Measurements from ENCODE around the gene NHERF1.

Gene NHERF1

DNA sequence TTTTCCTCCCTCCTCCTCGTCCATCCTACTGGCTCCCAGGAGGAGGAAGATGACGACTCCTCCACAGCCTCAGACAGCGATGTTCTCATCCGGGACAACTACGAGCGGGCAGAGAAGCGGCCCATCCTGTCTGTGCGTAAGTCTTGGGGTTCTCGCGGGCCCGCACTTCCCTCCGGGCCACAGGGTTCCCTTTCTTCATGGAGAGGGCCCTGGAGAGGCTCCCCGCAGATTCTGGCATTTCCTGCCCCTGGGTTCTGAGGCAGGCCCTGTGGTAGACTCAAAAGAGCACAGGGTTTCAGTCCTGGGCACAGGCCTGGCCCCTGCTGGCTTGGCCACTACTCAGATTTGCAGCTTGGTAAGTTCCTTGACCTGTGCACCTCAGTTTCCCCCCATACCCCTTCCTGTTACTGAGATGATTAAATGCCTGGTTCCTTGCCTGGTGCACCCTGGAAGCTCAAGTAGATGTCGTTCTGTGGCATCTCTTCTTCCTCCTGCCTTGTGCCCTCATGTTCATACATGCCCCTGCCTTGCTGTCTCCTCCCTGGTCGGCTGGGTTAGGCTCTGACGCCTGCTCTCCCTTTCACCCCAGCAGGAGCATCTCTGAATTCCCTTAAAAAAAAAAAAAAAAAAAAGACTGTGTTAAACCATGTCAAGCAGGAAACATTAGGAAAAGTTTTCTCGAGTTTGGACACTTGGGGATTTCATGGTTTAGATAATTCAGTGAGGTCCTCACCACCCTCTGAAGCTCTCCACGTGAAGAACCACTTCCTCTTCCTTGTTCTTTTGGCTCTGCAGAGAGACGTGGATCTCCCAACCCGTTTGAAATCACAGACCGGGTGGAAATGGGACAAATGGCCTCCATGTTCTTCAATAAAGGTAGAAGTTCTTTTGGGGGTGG, 42.0 kb downstream of the NHERF1 start:
- Mint-ChIP-seq H3K36me3 (peaks cover 63% of the 10 kb centered on the region), H3K27ac (no peak overlapping the region), H3K4me1 (peaks cover 19% of the 10 kb centered on the region), H3K9me3 (no peaks in the 10 kb centered on the region), H3K4me3 (no peak overlapping the region), H3K27me3 (no peaks in the 10 kb centered on the region)
- no peak for ATAC-seq

- ATAC-seq: no peak
- no peak overlapping the region for H3K4me3 Mint-ChIP-seq
- H3K9me3 Mint-ChIP-seq: no peaks in the 10 kb centered on the region
- H3K27me3 Mint-ChIP-seq: no peaks in the 10 kb centered on the region
- H3K4me1 Mint-ChIP-seq: peaks cover 17% of the 10 kb centered on the region
- no peak overlapping the region for H3K27ac Mint-ChIP-seq
- H3K36me3 Mint-ChIP-seq: peaks cover 76% of the 10 kb centered on the region
Observed at GRCh38 chr17:74792586-74793105, 44.2 kb downstream of the NHERF1 start.

GRCh38 chr17:74795327-74796020, 47.0 kb downstream of the NHERF1 start:
- peaks cover 82% of the 10 kb centered on the region for H3K36me3 Mint-ChIP-seq
- H3K27ac Mint-ChIP-seq: no peak overlapping the region
- H3K4me3 Mint-ChIP-seq: no peak overlapping the region
- no peak for ATAC-seq
- peaks cover 14% of the 10 kb centered on the region for H3K4me1 Mint-ChIP-seq
- H3K9me3 Mint-ChIP-seq: no peaks in the 10 kb centered on the region
- no peaks in the 10 kb centered on the region for H3K27me3 Mint-ChIP-seq

GRCh38 chr17:74796211-74796610, 47.8 kb downstream of the NHERF1 start:
- Mint-ChIP-seq H3K27me3 (no peaks in the 10 kb centered on the region), H3K36me3 (peaks cover 85% of the 10 kb centered on the region), H3K4me1 (peaks cover 6% of the 10 kb centered on the region), H3K9me3 (no peaks in the 10 kb centered on the region), H3K27ac (no peak overlapping the region), H3K4me3 (no peak overlapping the region)
- no peak for ATAC-seq

- peaks cover 85% of the 10 kb centered on the region for H3K36me3 Mint-ChIP-seq
- ATAC-seq: no peak
- H3K4me3 Mint-ChIP-seq: no peak overlapping the region
- H3K27me3 Mint-ChIP-seq: no peaks in the 10 kb centered on the region
- H3K27ac Mint-ChIP-seq: no peak overlapping the region
- no peaks in the 10 kb centered on the region for H3K4me1 Mint-ChIP-seq
- no peaks in the 10 kb centered on the region for H3K9me3 Mint-ChIP-seq
Observed at GRCh38 chr17:74796866-74797265, 48.4 kb downstream of the NHERF1 start.

GRCh38 chr17:74797824-74798223, 49.4 kb downstream of the NHERF1 start:
- no peak for ATAC-seq
- H3K27ac Mint-ChIP-seq: no peak overlapping the region
- no peak overlapping the region for H3K4me3 Mint-ChIP-seq
- no peaks in the 10 kb centered on the region for H3K9me3 Mint-ChIP-seq
- H3K36me3 Mint-ChIP-seq: peaks cover 86% of the 10 kb centered on the region
- no peaks in the 10 kb centered on the region for H3K27me3 Mint-ChIP-seq
- H3K4me1 Mint-ChIP-seq: no peaks in the 10 kb centered on the region

DNA sequence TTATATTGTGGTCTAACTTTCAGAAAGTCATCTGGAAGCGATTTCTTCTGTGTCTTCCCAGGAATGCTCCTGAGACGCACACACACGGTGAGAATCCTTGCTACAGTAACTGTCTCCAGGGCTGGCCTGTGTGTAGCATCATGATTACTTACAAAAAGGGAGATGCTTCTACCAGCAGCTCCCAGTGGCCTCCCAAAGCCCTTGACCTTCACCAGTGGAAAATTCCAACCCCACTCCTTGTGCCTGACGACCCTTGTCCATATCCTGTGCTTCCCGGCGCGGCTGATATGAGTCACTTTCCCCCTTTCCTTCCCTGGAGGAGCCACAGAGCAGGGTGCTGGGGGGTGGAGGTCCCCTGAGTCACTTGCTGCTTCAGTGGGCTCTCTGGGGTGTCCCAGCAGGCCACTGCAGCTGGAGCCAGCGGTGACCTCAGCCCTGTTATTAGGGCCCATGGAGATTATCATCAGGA, 49.8 kb downstream of the NHERF1 start:
- Mint-ChIP-seq H3K9me3 (no peaks in the 10 kb centered on the region), H3K27ac (no peak overlapping the region), H3K27me3 (no peaks in the 10 kb centered on the region), H3K4me3 (no peak overlapping the region), H3K4me1 (no peaks in the 10 kb centered on the region), H3K36me3 (peaks cover 82% of the 10 kb centered on the region)
- no peak for ATAC-seq

GRCh38 chr17:74799097-74799496, 50.7 kb downstream of the NHERF1 start:
- no peak for ATAC-seq
- Mint-ChIP-seq H3K4me3 (no peak overlapping the region), H3K36me3 (peaks cover 75% of the 10 kb centered on the region)

DNA sequence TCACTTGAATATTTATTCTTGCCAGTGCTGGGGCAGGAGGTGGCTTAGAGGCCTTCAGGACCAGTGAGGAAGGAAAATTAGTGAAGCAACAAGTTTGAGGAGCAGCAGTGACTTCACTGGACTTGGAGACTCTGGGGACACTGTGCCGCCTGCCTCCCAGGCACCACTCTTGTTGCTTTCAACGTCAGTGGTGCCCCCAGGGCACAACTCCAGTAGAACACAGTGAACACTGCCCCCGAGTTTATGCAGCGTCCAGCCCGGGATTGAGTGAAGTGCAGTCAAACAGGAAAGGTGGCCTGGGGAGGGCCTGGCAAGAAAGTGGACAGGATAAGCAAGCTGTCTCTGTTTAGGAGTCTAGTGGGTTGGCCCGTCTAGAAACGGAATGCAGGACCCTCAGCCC, 52.1 kb downstream of the NHERF1 start:
- Mint-ChIP-seq H3K9me3 (no peaks in the 10 kb centered on the region), H3K27me3 (no peaks in the 10 kb centered on the region), H3K27ac (no peak overlapping the region), H3K36me3 (peaks cover 70% of the 10 kb centered on the region), H3K4me1 (no peaks in the 10 kb centered on the region), H3K4me3 (no peak overlapping the region)
- ATAC-seq: no peak

More at GRCh38 chr17:74799097-74799496, 50.7 kb downstream of the NHERF1 start:
- Mint-ChIP-seq H3K4me1 (no peaks in the 10 kb centered on the region), H3K27ac (no peak overlapping the region), H3K27me3 (no peaks in the 10 kb centered on the region), H3K9me3 (no peaks in the 10 kb centered on the region)

DNA sequence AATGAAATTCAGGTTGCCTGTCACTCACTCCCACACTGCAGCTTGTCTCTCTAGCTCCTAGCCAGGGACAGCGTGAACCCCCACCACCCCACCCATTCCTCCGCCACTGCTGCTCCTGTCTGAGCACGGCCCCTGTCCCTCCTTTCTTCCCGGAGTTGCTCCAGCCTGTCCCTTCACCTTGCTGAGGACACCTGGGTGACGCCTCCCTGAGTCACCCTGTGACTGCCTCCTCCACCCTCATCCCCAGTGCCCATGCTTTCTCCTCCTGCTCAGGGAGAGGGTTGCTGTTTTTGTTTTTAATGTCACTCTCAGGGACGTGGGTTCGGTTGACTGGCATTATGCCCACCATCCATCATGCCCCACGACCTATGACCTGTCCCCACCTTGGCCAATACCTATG, 53.5 kb downstream of the NHERF1 start:
- H3K4me3 Mint-ChIP-seq: no peak overlapping the region
- no peaks in the 10 kb centered on the region for H3K9me3 Mint-ChIP-seq
- ATAC-seq: no peak
- H3K36me3 Mint-ChIP-seq: peaks cover 67% of the 10 kb centered on the region
- no peaks in the 10 kb centered on the region for H3K4me1 Mint-ChIP-seq
- H3K27me3 Mint-ChIP-seq: no peaks in the 10 kb centered on the region
- no peak overlapping the region for H3K27ac Mint-ChIP-seq

DNA sequence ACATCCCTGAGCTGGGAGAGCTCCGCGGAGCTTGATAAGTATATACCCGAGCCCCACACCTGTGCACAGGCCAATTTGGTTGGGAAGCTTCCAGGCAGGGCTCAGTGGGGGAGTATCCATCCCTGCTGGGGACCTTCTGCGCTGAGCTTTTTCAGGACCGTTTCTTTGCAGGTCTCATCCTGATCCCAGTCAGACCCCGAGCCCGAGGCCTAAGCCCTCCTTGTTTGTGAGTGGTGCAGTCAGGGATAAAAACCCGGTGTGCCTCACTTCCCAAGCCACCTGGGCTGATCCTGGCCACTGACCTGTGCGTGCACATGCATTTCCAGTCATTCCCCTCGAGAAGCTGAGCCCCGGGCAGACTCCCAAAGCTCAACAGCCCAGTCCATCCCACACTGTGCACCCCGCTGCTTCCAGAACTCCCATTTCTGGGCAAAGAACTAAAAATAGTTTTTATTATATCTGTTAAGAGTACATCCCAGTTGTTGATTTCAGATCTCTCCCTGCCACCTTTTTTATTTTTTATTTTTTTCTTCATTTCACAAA, 55.0 kb downstream of the NHERF1 start:
- Mint-ChIP-seq H3K36me3 (peaks cover 64% of the 10 kb centered on the region), H3K4me3 (no peak overlapping the region), H3K4me1 (no peaks in the 10 kb centered on the region), H3K27me3 (no peaks in the 10 kb centered on the region), H3K9me3 (no peaks in the 10 kb centered on the region), H3K27ac (no peak overlapping the region)
- no peak for ATAC-seq

DNA sequence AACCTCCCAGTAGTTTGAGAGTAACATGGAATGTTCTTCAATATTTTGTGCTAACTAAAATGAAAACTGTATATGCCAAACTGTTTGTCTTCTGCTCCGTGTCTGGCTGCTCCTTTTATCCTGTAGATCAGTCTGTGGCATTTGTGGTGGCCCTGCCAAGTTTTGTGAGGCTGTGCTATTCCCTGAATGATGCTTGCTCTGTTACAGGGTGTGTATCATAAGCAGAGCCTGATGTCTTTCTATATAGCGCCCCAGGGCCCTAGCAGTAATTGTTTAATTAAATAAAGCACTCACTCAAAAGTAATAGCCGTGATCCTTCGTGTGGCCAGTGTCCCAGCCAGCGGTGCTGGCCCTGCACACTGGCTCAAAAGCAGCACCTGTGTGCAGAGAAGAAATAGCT, 55.5 kb downstream of the NHERF1 start:
- Mint-ChIP-seq H3K27ac (no peak overlapping the region), H3K4me3 (no peak overlapping the region), H3K36me3 (peaks cover 59% of the 10 kb centered on the region), H3K4me1 (no peaks in the 10 kb centered on the region), H3K9me3 (no peaks in the 10 kb centered on the region), H3K27me3 (no peaks in the 10 kb centered on the region)
- ATAC-seq: no peak

DNA sequence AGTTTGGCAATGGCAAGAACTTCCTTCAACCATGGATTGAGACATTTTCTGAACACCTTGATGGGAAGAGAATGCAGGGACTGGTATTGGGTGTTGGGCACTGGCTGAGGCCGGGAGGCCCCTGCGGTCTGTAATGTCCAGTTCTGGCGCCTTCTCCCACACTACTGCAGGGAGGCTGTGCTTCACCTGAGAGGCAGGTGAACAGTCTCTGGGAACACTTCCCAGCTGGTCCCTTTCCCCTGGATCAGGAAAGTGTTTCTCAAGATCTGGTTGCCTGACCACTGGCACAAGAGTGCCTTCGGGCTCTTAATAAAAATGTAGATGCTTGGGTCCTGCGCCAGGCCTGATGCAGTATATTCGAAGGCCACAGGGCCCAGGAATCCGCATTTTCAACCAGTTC, 56.3 kb downstream of the NHERF1 start:
- Mint-ChIP-seq H3K27me3 (no peaks in the 10 kb centered on the region), H3K4me1 (no peaks in the 10 kb centered on the region), H3K27ac (no peak overlapping the region), H3K4me3 (no peak overlapping the region), H3K9me3 (no peaks in the 10 kb centered on the region), H3K36me3 (peaks cover 54% of the 10 kb centered on the region)
- ATAC-seq: no peak

GRCh38 chr17:74805591-74805991, 57.2 kb downstream of the NHERF1 start:
- H3K4me3 Mint-ChIP-seq: no peak overlapping the region
- no peaks in the 10 kb centered on the region for H3K9me3 Mint-ChIP-seq
- no peak for ATAC-seq
- no peaks in the 10 kb centered on the region for H3K4me1 Mint-ChIP-seq
- H3K36me3 Mint-ChIP-seq: peaks cover 52% of the 10 kb centered on the region
- no peaks in the 10 kb centered on the region for H3K27me3 Mint-ChIP-seq
- no peak overlapping the region for H3K27ac Mint-ChIP-seq

DNA sequence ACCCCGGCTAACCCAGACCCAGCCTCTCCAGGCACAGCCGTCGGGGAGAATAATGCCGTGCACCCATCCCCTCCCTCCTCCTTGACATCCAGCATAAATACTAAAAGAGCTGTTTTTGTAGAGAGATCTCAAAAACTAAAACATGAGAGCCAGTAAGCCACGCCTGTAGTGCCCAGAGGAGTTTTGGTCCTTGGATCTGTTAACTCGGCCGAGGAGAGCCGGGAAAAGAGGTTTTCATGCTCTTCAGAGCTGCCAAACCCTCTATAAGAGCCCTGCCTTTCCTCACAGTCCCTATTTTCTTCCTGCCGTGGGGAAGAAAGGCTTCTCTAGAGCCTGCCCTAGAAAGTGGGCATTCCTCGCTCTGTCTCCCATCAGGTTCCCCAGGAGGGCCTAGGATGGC, 57.9 kb downstream of the NHERF1 start:
- H3K36me3 Mint-ChIP-seq: peaks cover 51% of the 10 kb centered on the region
- H3K4me3 Mint-ChIP-seq: no peak overlapping the region
- no peaks in the 10 kb centered on the region for H3K9me3 Mint-ChIP-seq
- no peak overlapping the region for H3K27ac Mint-ChIP-seq
- H3K4me1 Mint-ChIP-seq: no peaks in the 10 kb centered on the region
- no peak for ATAC-seq
- no peaks in the 10 kb centered on the region for H3K27me3 Mint-ChIP-seq
